Activated naive CD4-positive, alpha-beta T cell treated with anti-CD3 and anti-CD28 coated beads, Interleukin-2, amount 10 ng/mL, durations not matched to agents 7 days and 5 days (primary cell): ENCODE results near the gene LRRC3.

ENCODE experiments used
- CTCF ChIA-PET: fragments of 350-600 bp; sonication (Branson Sonifier 250); formaldehyde crosslinking; loops from one replicate; lab custom pipeline; 2021; ENCODE audit warnings: antibody characterized with exemption; lab: Charles Lee
- DNase-seq: peaks from one replicate; pipeline ENCODE4 v3.0.0-alpha.2; 2020
- H3K27ac Mint-ChIP-seq: one replicate; pipeline ENCODE4 v1.8.0; 2021; ENCODE audit warnings: mild to moderate bottlenecking, moderate library complexity, mixed read lengths
- H3K27me3 Mint-ChIP-seq: one replicate; pipeline ENCODE4 v1.8.0; 2021; ENCODE audit warnings: mild to moderate bottlenecking, mixed read lengths
- H3K36me3 Mint-ChIP-seq: one replicate; pipeline ENCODE4 v1.8.0; 2021; ENCODE audit warnings: mixed read lengths
- H3K4me1 Mint-ChIP-seq: one replicate; pipeline ENCODE4 v1.8.0; 2021; ENCODE audit warnings: mixed read lengths
- H3K4me3 Mint-ChIP-seq: one replicate; pipeline ENCODE4 v1.8.0; 2021; ENCODE audit warnings: mild to moderate bottlenecking, moderate library complexity, mixed read lengths
- H3K9me3 Mint-ChIP-seq: one replicate; pipeline ENCODE4 v1.8.0; 2021; ENCODE audit warnings: mixed read lengths

Gene LRRC3

GRCh38 chr21:44480200-44481053 lies 25.1 kb downstream of the LRRC3 start:
- CTCF ChIA-PET: interaction anchor here (0.8 to 1.3 kb wide), 5 partner anchors 11 to 177 kb away, joined by 3 to 4 read pairs (median 4); no protein-coding TSS in a partner anchor
- peaks cover 27% of the 10 kb centered on the region for H3K27me3 Mint-ChIP-seq
- no peaks in the 10 kb centered on the region for H3K36me3 Mint-ChIP-seq
- H3K4me3 Mint-ChIP-seq: no peak overlapping the region
- no peak overlapping the region for H3K27ac Mint-ChIP-seq
- no peaks in the 10 kb centered on the region for H3K9me3 Mint-ChIP-seq
- no peak for DNase-seq
- H3K4me1 Mint-ChIP-seq: no peaks in the 10 kb centered on the region

- Mint-ChIP-seq H3K27ac (no peak overlapping the region), H3K27me3 (peaks cover 36% of the 10 kb centered on the region), H3K4me1 (peaks cover 3% of the 10 kb centered on the region), H3K9me3 (peaks cover under 1% of the 10 kb centered on the region), H3K36me3 (no peaks in the 10 kb centered on the region), H3K4me3 (no peak overlapping the region)
- CTCF ChIA-PET: interaction anchor here (1.0 kb wide), 1 partner anchor 179 kb away, joined by 3 read pairs; no protein-coding TSS in a partner anchor
- no peak for DNase-seq
Measured at GRCh38 chr21:44482581-44483287, 27.4 kb downstream of the LRRC3 start.

GRCh38 chr21:44483288-44484237 lies 28.3 kb downstream of the LRRC3 start:
- Mint-ChIP-seq H3K27ac (no peak overlapping the region), H3K27me3 (peaks cover 45% of the 10 kb centered on the region), H3K9me3 (peaks cover 3% of the 10 kb centered on the region), H3K4me3 (no peak overlapping the region), H3K36me3 (no peaks in the 10 kb centered on the region), H3K4me1 (peaks cover 3% of the 10 kb centered on the region)
- CTCF ChIA-PET: no interaction called here
- DNase-seq: no peak

GRCh38 chr21:44484498-44485253 lies 29.4 kb downstream of the LRRC3 start:
- Mint-ChIP-seq H3K4me3 (no peak overlapping the region), H3K36me3 (no peaks in the 10 kb centered on the region), H3K27ac (no peak overlapping the region), H3K4me1 (peaks cover 3% of the 10 kb centered on the region), H3K9me3 (peaks cover 3% of the 10 kb centered on the region), H3K27me3 (peaks cover 46% of the 10 kb centered on the region)
- CTCF ChIA-PET: no interaction called here
- no peak for DNase-seq

GRCh38 chr21:44485254-44485793 lies 30.0 kb downstream of the LRRC3 start:
- DNase-seq: no peak
- peaks cover 3% of the 10 kb centered on the region for H3K9me3 Mint-ChIP-seq
- H3K27ac Mint-ChIP-seq: no peak overlapping the region
- H3K27me3 Mint-ChIP-seq: peaks cover 51% of the 10 kb centered on the region
- no peaks in the 10 kb centered on the region for H3K36me3 Mint-ChIP-seq
- no peak overlapping the region for H3K4me3 Mint-ChIP-seq
- H3K4me1 Mint-ChIP-seq: peaks cover 3% of the 10 kb centered on the region
- CTCF ChIA-PET: interaction anchor here (0.7 kb wide), 1 partner anchor 9 kb away, joined by 3 read pairs; no protein-coding TSS in a partner anchor

GRCh38 chr21:44485796-44486195 lies 30.5 kb downstream of the LRRC3 start:
- no peak for DNase-seq
- CTCF ChIA-PET: interaction anchor here (0.7 kb wide), 1 partner anchor 9 kb away, joined by 3 read pairs; no protein-coding TSS in a partner anchor
- H3K27ac Mint-ChIP-seq: no peak overlapping the region
- no peaks in the 10 kb centered on the region for H3K36me3 Mint-ChIP-seq
- H3K4me3 Mint-ChIP-seq: no peak overlapping the region
- H3K27me3 Mint-ChIP-seq: peaks cover 55% of the 10 kb centered on the region
- H3K9me3 Mint-ChIP-seq: peaks cover 3% of the 10 kb centered on the region
- peaks cover 3% of the 10 kb centered on the region for H3K4me1 Mint-ChIP-seq

- Mint-ChIP-seq H3K4me1 (peaks cover 3% of the 10 kb centered on the region), H3K9me3 (peaks cover 3% of the 10 kb centered on the region), H3K36me3 (no peaks in the 10 kb centered on the region), H3K4me3 (no peak overlapping the region), H3K27me3 (peaks cover 55% of the 10 kb centered on the region), H3K27ac (no peak overlapping the region)
- no peak for DNase-seq
- CTCF ChIA-PET: no interaction called here
Measured at GRCh38 chr21:44486302-44486701, 31.0 kb downstream of the LRRC3 start.

GRCh38 chr21:44487831-44488230 lies 32.5 kb downstream of the LRRC3 start:
- CTCF ChIA-PET: interaction anchor here (0.7 to 1.6 kb wide), 3 partner anchors 9 to 305 kb away, joined by 3 read pairs; no protein-coding TSS in a partner anchor
- peaks cover 11% of the 10 kb centered on the region for H3K4me1 Mint-ChIP-seq
- peaks cover 59% of the 10 kb centered on the region for H3K27me3 Mint-ChIP-seq
- H3K4me3 Mint-ChIP-seq: no peak overlapping the region
- peaks cover 15% of the 10 kb centered on the region for H3K9me3 Mint-ChIP-seq
- peaks cover 10% of the 10 kb centered on the region for H3K36me3 Mint-ChIP-seq
- no peak overlapping the region for H3K27ac Mint-ChIP-seq
- DNase-seq: peak; percentile 75

- Mint-ChIP-seq H3K36me3 (peaks cover 14% of the 10 kb centered on the region), H3K27ac (no peak overlapping the region), H3K4me1 (peaks cover 11% of the 10 kb centered on the region), H3K27me3 (peaks cover 49% of the 10 kb centered on the region), H3K9me3 (peaks cover 23% of the 10 kb centered on the region), H3K4me3 (no peak overlapping the region)
- DNase-seq: no peak
- CTCF ChIA-PET: interaction anchor here (0.7 to 1.6 kb wide), 4 partner anchors 12 to 761 kb away, joined by 3 to 4 read pairs (median 4); no protein-coding TSS in a partner anchor
Measured at GRCh38 chr21:44489962-44490361, 34.7 kb downstream of the LRRC3 start.

- no peak for DNase-seq
- Mint-ChIP-seq H3K27me3 (peaks cover 49% of the 10 kb centered on the region), H3K36me3 (peaks cover 14% of the 10 kb centered on the region), H3K4me1 (peaks cover 11% of the 10 kb centered on the region), H3K9me3 (peaks cover 23% of the 10 kb centered on the region), H3K4me3 (no peak overlapping the region), H3K27ac (no peak overlapping the region)
- CTCF ChIA-PET: interaction anchor here (1.2 to 1.6 kb wide), 3 partner anchors 12 to 406 kb away, joined by 3 to 4 read pairs (median 4); no protein-coding TSS in a partner anchor
Measured at GRCh38 chr21:44490405-44490804, 35.1 kb downstream of the LRRC3 start.

- CTCF ChIA-PET: interaction anchor here (1.6 kb wide), 1 partner anchor 11 kb away, joined by 4 read pairs; no protein-coding TSS in a partner anchor
- H3K27me3 Mint-ChIP-seq: peaks cover 49% of the 10 kb centered on the region
- H3K9me3 Mint-ChIP-seq: peaks cover 23% of the 10 kb centered on the region
- H3K36me3 Mint-ChIP-seq: peaks cover 14% of the 10 kb centered on the region
- H3K4me1 Mint-ChIP-seq: peaks cover 11% of the 10 kb centered on the region
- no peak overlapping the region for H3K27ac Mint-ChIP-seq
- DNase-seq: no peak
- no peak overlapping the region for H3K4me3 Mint-ChIP-seq
Measured at GRCh38 chr21:44490816-44491215, 35.5 kb downstream of the LRRC3 start.

GRCh38 chr21:44492567-44493385 lies 37.5 kb downstream of the LRRC3 start:
- CTCF ChIA-PET: no interaction called here
- Mint-ChIP-seq H3K27me3 (peaks cover 63% of the 10 kb centered on the region), H3K4me3 (no peak overlapping the region), H3K4me1 (peaks cover 12% of the 10 kb centered on the region), H3K36me3 (peaks cover 14% of the 10 kb centered on the region), H3K27ac (no peak overlapping the region), H3K9me3 (peaks cover 21% of the 10 kb centered on the region)
- no peak for DNase-seq
